Colon (tissue), 2 donors: Measurements from ENCODE around the gene PRKCH.
"Not testable (repeated sequence)": the region's sequence is repeated elsewhere in the genome, so short reads cannot be mapped to it uniquely, and the experiment has no call there.

Source experiments
- FAIRE-seq: peaks from 2 replicates; lab custom pipeline; 2012; peaks lifted over from hg19 to GRCh38; lab: Jason Lieb, UNC
- donor health status: control.
- donor health status: control.

PRKCH gene

DNA sequence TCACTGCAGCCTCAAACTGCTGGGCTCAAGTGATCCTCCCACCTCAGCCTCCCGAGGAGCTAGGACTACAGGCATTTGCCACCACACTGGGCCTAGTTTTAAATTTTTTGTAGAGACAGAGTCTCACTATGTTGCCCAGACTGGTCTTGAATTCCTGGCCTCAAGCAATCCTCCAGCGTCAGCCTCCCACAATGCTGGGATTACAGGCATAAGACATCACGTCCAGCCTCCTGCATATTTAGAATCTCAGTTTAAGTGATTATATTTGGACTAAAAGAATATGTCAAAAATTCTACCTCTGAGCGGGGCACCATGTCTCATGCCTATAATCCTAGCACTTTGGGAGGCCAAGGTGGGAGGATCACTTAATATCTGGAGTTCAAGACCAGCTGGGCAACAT, 12.7 kb upstream of the PRKCH start:
- not testable (repeated sequence) for FAIRE-seq

DNA sequence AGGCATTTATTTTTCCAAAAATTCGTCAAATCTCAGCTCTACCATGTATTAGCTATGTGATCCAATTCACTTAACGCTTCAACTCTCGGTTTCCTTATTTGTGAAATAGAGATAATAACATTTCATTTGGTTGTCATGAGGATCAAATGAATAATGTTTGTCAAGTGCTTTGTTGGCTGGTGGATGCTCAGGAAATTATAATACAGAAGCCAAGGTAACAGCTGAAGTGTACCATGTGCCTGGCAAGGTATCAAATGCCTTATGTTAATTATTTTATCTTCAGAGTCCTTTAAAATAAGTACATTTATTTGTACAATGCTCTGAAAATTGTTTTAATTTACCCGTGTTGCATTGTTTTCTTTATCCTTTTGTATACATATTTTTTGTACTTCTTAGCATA, 6.1 kb upstream of the PRKCH start:
- FAIRE-seq: no peak

DNA sequence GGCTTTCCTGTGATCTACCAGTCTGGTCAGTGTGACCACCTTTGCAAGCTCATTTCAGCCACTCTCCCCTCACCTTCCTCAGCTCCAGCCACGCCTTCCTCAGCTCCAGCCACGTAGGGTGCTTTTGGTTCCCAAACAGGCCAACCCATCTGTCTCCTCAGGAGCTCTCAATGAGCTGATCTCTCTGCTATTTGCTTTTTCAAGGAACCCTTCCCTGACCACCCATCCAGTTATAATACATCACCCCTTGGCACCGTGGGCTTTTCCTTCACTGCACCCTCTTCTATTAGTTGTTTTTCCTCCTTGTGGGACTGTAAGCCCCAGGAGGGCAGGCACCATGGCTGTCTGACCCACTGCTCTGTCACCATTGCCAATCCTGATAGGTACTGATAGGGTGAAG, 2.3 kb upstream of the PRKCH start:
- no peak for FAIRE-seq

- FAIRE-seq: no peak
Measured at GRCh38 chr14:61319706-61320105, 1.7 kb upstream of the PRKCH start.

DNA sequence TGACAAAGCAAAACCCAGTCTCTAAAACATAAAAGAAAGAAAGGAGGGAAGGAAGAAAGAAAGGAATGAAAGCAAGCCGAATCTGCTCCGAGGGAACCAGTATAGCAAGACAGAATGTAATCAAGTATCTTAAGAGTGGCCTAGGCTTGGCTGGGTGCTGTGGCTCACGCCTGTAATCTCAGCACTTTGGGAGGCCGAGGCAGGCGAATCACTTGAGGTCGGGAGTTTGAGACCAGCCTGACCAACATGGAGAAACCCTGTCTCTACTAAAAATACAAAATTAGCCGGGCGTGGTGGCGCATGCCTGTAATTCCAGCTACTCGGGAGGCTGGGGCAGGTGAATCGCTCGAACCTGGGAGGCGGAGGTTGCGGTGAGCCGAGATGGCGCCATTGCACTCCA, 1.2 kb upstream of the PRKCH start:
- FAIRE-seq: not testable (repeated sequence)

DNA sequence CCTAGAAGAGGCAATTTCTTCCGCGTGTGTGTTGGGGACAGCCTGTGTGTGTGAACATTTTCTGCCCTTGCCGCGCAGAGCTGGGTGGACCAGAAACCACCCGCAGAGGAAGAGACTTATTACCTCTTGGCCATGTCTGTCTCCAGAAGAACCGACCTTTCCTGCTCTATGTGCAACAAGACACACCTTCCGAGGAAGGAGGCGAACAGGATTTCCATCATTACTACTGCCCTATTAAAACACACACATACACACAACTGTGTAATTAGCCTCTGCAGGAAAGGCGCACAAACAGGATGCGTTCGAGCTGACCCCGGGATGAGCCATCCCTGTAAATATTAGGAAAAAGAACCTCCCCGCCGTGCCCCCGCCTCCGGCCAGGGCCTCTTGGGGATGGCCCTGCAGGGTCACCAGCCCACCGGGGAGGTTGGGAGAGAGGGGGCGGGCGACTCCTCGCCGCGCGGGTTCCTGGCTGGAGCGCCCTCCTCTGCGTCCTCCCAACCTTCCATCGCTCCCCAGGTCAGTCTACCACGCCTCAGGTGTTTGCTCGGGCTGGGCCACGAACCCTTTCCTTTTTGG, 484 bp upstream of the PRKCH start:
- FAIRE-seq: no peak

GRCh38 chr14:61322011-61322798, 826 bp downstream of the PRKCH start:
- no peak for FAIRE-seq

DNA sequence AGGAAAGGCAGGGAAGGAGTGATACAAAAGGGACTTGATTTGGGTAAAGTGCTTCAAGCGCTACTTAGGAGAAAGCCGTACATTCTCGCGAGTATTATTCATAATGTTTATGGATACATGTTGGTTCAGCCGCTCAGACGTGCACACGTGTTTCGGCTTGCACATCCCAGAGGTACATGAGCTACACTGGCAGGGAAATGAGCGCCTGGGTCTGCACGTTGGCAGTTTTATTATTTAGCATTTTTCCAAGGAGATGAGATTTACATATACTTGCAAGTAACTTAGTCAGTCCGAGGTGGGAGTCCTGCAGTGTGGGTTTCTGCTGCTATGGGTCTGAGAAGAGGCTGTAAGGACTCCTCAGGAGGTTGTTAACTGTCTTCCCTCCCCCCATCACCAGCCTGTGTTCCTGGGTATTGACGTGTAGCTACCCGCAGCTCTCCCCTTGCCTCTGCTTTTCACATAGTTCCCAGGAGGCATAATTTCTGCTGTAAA, 1.5 kb downstream of the PRKCH start:
- FAIRE-seq: no peak

GRCh38 chr14:61323970-61324369, 2.6 kb downstream of the PRKCH start:
- FAIRE-seq: no peak

GRCh38 chr14:61325166-61325565, 3.8 kb downstream of the PRKCH start:
- FAIRE-seq: no peak

DNA sequence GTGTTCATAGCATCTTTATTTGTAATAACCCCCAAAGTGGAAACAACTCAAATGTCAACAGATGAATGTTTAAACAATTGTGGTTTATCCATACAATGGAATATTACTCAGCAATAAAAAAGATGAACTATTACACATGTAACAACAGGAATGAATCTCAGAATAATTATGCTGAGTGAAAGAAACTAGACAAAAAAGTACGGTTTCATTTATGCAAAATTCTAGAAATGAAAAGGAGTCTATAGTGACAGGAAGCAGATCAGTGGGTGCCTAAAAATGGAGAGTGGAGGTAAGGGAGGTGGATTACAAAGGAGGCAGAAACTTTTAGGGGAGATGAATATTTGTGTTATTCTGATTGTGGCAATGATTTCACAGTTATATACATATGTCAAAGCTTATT, 4.8 kb downstream of the PRKCH start:
- FAIRE-seq: no peak

DNA sequence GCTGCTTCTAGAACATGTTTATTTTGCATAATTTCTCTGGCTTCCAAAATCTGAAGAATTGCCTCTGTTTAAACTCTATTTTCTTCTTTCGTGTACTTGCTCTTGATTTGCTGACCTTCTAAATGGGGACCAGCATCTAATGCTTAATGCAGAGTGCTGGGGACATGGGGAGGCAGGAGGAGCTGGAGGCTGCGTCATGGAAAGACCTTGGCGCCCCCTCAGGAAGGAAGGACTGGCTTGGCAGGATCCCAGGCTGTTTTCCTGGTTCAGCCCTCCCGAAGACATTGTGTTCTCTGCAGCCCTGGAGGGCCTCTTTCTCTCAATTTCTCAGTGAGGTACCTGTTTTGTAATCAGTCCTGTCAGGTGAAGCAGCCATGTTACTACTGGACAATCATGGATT, 5.5 kb downstream of the PRKCH start:
- no peak for FAIRE-seq

GRCh38 chr14:61328626-61329262, 7.4 kb downstream of the PRKCH start:
- FAIRE-seq: no peak

- no peak for FAIRE-seq
Measured at GRCh38 chr14:61329478-61330051, 8.2 kb downstream of the PRKCH start.

- no peak for FAIRE-seq
Measured at GRCh38 chr14:61330511-61330910, 9.1 kb downstream of the PRKCH start.

- no peak for FAIRE-seq
Measured at GRCh38 chr14:61331992-61332657, 10.7 kb downstream of the PRKCH start.

GRCh38 chr14:61332658-61333029, 11.3 kb downstream of the PRKCH start:
- FAIRE-seq: no peak

- no peak for FAIRE-seq
Measured at GRCh38 chr14:61333087-61333486, 11.7 kb downstream of the PRKCH start.

- FAIRE-seq: no peak
Measured at GRCh38 chr14:61334197-61334701, 12.9 kb downstream of the PRKCH start.

GRCh38 chr14:61335049-61335448, 13.7 kb downstream of the PRKCH start:
- FAIRE-seq: no peak

- no peak for FAIRE-seq
Measured at GRCh38 chr14:61335671-61336275, 14.4 kb downstream of the PRKCH start.

DNA sequence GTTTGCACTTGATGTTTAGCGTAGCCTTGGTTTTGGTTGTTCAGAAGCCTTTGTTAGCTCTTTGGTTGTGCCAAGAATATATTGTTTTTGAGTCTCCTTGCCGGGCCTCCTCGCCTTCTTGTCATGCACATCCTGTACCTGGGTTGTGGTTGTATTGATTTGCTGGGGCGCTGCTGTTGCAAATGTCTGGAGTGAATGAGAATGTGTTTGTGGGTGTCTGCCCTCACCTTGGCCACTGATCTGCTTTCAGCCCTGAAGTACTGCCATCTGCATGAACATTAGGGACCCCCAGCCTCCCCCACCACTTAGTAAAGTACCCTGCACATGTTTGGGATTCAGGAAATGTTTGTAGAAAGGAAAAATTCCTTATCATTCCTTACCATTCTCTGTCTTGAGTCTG, 16.5 kb downstream of the PRKCH start:
- FAIRE-seq: no peak
